Raji (cell line): ENCODE results near the gene MLLT6.
A peak's percentile ranks its signal among the peaks of the same experiment; 100 is the strongest.

Source experiments
- POLR2A ChIP-seq: IDR thresholded peaks from 2 replicates; pipeline ENCODE4 v1.6.1; 2011; ENCODE audit warnings: low read depth, low read length, control low read depth; ENCODE audit not compliant: insufficient read depth

The MLLT6 gene

GRCh38 chr17:38697061-38697820, 7.8 kb upstream of the MLLT6 start:
- TF ChIP-seq POLR2A, result no peak

GRCh38 chr17:38698760-38699159, 6.3 kb upstream of the MLLT6 start:
- TF ChIP-seq POLR2A, result no peak

- peak; percentile 31; the same call in 1 of the 2 replicates for TF ChIP-seq POLR2A
Observed at GRCh38 chr17:38701504-38702165, 3.4 kb upstream of the MLLT6 start.

GRCh38 chr17:38702166-38702915, 2.7 kb upstream of the MLLT6 start:
- TF ChIP-seq POLR2A, result peak; percentile 82

GRCh38 chr17:38702916-38703741, 1.9 kb upstream of the MLLT6 start:
- TF ChIP-seq POLR2A, result no peak; the same call in 1 of the 2 replicates

- TF ChIP-seq POLR2A, result 0 out of 2 replicates have a peak, but pooled peaks have one; percentile 41
Observed at GRCh38 chr17:38703742-38704605, 1.1 kb upstream of the MLLT6 start.

GRCh38 chr17:38705523-38705802, 390 bp downstream of the MLLT6 start:
- TF ChIP-seq POLR2A, result no peak

- no peak for TF ChIP-seq POLR2A
Observed at GRCh38 chr17:38705803-38706504, 881 bp downstream of the MLLT6 start.

- TF ChIP-seq POLR2A, result peak; percentile 38
Observed at GRCh38 chr17:38706505-38707216, 1.6 kb downstream of the MLLT6 start.

GRCh38 chr17:38707678-38708351, 2.7 kb downstream of the MLLT6 start:
- TF ChIP-seq POLR2A, result no peak

GRCh38 chr17:38709104-38709820, 4.2 kb downstream of the MLLT6 start:
- no peak for TF ChIP-seq POLR2A
